ENCODE data around the gene CCHCR1. TPM values are rescaled to one million over a fixed set of nuclear protein-coding genes. Genes with fewer than 3 reads are reported as not detected.
A peak's percentile ranks its signal among the peaks of the same experiment; 100 is the strongest.

Gene CCHCR1
- total RNA-seq, 1 experiment from 2014 or later, result 42.0 TPM

DNA sequence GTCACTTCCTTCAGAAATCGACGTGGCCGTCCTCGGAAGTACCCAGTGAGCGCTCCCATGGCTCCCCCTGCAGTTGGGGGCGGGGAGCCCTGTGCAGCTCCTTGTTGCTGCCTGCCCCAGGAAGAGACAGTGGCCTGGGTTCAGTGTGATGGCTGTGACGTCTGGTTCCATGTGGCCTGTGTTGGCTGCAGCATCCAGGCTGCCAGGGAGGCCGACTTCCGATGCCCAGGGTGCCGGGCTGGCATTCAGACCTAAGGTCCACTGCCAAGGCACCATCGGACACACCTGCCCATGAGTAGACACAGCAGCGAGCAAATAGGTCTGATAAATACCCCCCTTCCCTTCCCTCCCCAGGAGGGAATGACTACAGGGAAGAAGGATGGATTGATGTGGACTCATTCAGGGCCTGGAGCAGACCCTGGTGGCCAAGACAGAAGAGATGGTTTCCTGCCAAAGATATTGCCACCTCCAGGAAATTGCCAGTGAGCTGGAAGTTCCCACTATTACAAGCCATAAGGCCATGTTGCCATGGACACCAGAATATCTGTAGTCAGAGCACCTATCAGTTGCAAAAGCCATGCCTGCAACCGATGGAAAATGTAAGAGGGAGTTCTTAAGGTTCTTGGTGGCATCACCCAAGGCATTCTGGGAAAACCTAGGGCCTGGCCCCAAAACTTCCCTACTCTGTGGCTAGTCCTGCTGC, 5.0 kb upstream of the CCHCR1 start:
- no peak for DNase-seq (ENCODE audit: low read depth)

GRCh38 chr6:31161216-31162126, 3.9 kb upstream of the CCHCR1 start:
- DNase-seq (ENCODE audit: low read depth), result no peak

DNA sequence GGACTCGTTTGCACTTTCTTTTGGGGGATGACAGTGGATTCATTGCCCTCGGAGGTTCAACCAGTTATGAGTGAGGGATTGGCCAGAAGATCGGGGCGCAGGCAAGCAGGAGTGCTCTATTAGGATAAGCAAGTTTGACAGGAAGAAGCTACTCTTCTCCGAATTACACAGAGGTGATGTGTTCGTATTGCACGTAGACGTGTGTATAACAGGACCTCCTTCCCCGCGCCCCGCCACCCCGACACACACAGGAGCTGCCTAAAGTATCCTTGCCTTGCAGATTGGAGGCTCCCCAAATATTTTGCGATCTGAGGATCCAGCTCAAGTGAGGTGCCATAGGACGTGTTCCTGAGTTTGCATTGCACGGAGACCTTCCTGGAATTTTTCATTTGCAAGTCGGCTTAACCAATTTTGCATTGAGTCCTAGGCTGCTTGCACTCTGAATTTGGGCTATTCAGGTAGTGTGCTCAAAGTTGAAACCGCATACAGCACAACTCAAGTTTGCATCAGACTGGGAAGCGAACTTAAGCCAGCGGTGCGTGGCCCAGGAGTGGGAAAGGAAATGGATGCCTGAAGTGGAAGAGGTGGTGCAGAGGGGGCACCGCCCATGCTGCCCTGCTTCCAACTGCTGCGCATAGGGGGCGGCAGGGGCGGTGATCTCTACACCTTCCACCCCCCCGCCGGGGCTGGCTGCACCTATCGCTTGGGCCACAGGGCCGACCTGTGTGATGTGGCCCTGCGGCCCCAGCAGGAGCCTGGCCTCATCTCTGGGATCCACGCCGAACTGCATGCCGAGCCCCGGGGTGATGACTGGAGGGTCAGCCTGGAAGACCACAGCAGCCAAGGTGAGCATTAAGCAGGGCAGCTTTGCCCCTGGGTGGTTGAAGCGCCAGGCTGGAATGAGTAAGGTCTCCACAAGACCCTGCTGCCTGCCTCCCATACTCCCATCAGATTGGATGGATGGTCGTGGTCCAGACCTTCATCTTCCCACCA, 1.6 kb upstream of the CCHCR1 start:
- peak; percentile 52 for DNase-seq (ENCODE audit: low read depth)

DNA sequence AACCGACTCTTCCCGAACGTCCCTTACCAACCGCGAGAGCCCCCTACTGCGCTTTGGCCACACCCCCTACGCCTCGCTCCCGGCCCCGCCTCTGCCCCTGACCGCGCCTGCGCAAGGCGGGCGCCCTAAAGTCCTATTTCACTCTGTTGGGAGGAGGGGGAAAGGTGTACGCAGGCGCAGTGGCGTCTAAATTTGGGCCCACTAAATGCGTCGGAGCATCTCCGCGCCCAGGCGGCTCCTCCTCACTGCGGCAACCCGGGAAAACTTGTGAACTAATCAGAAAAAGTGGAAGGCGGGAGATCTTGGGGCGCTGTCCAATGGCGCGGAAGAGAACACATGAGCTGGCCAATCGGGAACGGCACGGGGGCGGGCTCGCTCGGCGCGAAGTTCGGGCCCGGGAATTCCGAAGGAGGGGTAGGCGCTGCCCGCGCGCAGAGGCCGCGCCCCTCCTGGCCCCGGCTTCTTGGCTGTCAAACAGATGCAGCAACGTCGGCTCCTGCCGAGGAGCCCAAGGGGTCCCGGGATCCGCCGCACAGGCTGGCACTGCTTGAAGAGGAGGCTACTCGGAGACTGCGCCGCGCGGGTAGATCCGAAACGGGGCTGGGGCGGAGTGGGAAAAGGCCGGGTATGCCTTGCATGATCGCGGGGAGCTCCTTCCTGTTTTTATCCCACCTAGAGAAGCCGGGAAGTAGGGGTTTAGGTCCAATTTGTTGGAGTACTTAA, 699 bp upstream of the CCHCR1 start, which contains the start of gene TCF19:
TSS of gene TCF19 (plus strand) at position 450 of the 723 bp plus-strand sequence. CDS start 881 bp downstream, outside the sequence.
- peak; percentile 100 for DNase-seq (ENCODE audit: low read depth)

- DNase-seq (ENCODE audit: low read depth), result no peak
These were observed 961 bp downstream of the CCHCR1 start for GRCh38 chr6:31156641-31157040.

GRCh38 chr6:31154436-31154835, 3.2 kb downstream of the CCHCR1 start:
- no peak for DNase-seq (ENCODE audit: low read depth)

- no peak for DNase-seq (ENCODE audit: low read depth)
These were observed 4.8 kb downstream of the CCHCR1 start for GRCh38 chr6:31152781-31153180.

- DNase-seq (ENCODE audit: low read depth), result no peak
These were observed 7.7 kb downstream of the CCHCR1 start for GRCh38 chr6:31149827-31150447.

- DNase-seq (ENCODE audit: low read depth), result no peak
These were observed 12.2 kb downstream of the CCHCR1 start for GRCh38 chr6:31145386-31145785.

DNA sequence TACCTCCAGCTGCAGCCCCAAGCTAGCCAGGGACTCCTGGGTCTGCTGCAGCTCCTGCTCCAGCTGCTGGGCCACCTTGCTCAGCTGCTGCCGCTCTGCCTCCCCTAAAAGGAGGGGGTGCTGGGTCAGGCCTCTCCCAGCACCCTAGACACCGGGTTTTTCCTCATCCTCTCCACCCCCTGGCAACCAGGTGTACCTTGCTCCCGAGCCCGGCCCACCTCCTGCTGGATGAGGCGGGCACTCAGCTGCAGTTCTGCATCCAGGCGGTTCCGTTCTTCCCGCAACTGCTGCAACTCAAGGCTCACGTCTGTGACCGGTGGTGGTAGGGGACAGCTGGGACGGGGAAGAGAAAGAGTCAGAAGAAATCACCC, 12.6 kb downstream of the CCHCR1 start:
- DNase-seq (ENCODE audit: low read depth), result no peak

- no peak for DNase-seq (ENCODE audit: low read depth)
These were observed 13.2 kb downstream of the CCHCR1 start for GRCh38 chr6:31144296-31144969.

DNA sequence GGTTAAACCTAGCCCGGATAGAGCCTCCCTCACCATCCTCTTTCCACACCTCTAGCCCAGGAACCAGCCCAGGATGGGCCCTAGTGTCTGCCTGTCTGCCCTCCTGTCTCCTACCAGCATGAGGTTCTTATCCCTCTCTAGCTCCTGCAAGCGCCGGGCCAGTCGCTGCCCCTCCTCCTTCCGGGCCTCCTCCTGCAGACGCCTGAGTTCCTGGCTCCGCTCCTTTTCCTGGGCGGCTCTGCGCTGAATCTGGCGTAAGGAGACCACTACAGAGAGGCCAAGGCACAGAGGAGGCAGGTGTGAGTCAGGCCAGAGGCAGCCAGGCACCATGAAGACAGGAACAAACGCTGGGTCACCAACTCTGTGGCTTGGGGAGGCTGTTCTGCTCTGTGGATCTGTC, 14.5 kb downstream of the CCHCR1 start:
- peak; percentile 80 for DNase-seq (ENCODE audit: low read depth)

DNA sequence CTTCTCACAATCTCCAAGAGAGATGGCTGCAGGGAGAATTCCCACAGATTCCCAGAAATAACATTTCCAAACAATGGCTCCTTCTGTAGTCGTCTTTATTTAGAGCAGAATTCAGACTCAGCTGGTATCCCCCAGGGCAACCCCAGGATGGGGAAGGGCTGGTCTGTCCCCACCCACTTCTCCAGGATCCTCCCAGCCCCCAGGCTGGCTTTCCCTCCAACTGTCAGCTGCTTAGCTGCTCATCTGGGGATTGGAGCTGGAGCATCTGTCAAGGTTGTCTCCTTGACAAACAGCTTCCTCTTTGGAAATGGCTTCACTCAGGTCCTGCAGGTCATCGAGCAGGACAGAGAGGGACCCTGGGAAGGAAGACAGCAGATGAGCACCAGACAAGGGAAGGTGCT, 15.2 kb downstream of the CCHCR1 start:
- no peak for DNase-seq (ENCODE audit: low read depth)

- no peak for DNase-seq (ENCODE audit: low read depth)
These were observed 17.0 kb downstream of the CCHCR1 start for GRCh38 chr6:31140643-31141042.

DNA sequence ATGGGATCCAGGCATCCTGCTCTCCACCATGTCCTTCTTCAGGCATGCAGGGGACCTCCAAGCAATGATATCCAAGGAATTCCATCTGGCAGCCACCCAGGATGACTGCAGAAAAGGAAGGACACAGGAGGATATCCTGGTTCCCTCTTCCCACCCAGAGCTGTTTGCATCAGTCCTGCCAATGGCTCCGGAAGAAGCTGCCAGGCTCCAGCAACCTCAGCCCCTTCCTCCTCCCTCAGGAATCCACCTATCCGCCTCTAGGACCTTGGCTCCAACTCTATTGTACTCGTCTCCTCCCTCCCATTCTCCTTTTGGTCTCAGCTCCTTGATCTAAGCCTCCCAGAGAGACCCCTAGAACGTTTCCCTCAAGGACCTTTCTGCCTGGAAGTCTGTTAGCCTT, 18.0 kb downstream of the CCHCR1 start:
- DNase-seq (ENCODE audit: low read depth), result no peak

DNA sequence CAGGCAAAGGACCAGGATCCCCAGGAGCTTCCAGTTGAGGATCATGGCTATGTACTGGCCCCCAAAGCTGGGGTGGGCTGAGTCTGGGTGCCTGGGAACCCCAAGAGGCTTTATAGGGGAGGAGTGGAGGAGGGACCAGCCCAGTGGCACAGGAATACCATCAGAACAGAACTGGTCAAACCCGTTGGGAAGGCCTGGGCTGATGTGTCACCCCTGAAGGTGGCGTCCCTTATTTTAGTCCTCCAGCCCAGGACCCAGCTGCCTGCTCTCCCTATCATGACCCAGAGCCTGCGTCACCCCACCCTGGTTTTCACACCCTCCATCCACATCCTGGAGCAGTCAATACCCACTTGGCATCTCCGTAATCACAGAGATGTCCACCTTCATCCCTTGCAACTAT, 18.6 kb downstream of the CCHCR1 start, which contains the start of gene PSORS1C2:
TSS of gene PSORS1C2 (minus strand) at position 85 of the 400 bp plus-strand sequence. CDS start at position 45, 40 bp downstream.
- DNase-seq (ENCODE audit: low read depth), result no peak

DNA sequence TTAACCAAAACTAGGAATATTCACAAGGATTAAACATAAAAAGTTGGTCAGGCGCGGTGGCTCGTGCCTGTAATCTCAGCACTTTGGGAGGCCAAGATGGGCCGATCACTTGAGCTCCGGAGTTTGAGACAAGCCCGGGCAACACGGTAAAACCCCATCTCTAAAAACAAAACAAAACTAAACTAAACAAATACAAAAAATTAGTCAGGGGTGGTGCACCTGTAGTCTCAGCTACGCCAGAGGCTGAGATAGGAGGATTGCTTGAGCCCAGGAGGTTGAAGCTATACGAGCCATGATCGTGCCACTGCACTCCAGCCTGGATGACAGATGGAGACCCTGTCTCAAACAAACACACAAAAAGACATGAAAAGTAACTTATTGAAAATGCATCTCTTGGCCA, 21.9 kb downstream of the CCHCR1 start:
- DNase-seq (ENCODE audit: low read depth), result no peak

DNA sequence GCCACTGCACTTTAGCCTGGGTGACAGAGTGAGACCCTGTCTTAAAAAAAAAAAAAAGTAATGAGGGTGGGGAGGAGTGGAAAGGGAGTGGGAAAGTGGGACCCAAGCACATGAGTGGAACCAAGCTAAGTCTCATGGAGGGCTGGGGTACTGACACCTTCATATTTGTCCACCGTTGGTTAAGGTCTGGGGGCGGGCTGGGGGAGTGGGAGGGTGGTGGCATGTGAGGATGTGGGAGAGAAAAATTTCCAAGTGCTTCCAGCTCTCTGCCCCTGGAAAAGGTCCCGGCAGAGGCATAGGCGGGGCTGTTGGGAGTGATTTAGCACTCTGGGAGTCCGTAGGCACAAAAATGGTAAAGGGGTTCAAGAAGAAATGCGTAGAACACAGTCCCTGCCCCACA, 24.8 kb downstream of the CCHCR1 start:
- DNase-seq (ENCODE audit: low read depth), result no peak

GRCh38 chr6:31131595-31131994, 26.0 kb downstream of the CCHCR1 start:
- no peak for DNase-seq (ENCODE audit: low read depth)

GRCh38 chr6:31130751-31131150, 26.9 kb downstream of the CCHCR1 start:
- no peak for DNase-seq (ENCODE audit: low read depth)
